NB4 (cell line): ENCODE measurements around the gene CENPX.

ENCODE experiments used
- CTCF ChIP-seq: IDR thresholded peaks from one replicate; pipeline ENCODE4 v1.5.1; 2012; ENCODE audit warnings: low read depth, low read length
- MYC ChIP-seq: IDR thresholded peaks from 2 replicates; pipeline ENCODE4 v1.6.1; 2011; ENCODE audit warnings: low read depth, low read length
- POLR2A ChIP-seq: IDR thresholded peaks from 2 replicates; pipeline ENCODE4 v1.6.1; 2011; ENCODE audit warnings: mild to moderate bottlenecking; ENCODE audit not compliant: insufficient read length; ENCODE audit errors: extremely low read depth
- TF ChIP-seq, protein P1 (sequence below): IDR thresholded peaks from 2 replicates; pipeline ENCODE4 v1.6.1; 2011; ENCODE audit warnings: low read depth, low read length

DNA sequence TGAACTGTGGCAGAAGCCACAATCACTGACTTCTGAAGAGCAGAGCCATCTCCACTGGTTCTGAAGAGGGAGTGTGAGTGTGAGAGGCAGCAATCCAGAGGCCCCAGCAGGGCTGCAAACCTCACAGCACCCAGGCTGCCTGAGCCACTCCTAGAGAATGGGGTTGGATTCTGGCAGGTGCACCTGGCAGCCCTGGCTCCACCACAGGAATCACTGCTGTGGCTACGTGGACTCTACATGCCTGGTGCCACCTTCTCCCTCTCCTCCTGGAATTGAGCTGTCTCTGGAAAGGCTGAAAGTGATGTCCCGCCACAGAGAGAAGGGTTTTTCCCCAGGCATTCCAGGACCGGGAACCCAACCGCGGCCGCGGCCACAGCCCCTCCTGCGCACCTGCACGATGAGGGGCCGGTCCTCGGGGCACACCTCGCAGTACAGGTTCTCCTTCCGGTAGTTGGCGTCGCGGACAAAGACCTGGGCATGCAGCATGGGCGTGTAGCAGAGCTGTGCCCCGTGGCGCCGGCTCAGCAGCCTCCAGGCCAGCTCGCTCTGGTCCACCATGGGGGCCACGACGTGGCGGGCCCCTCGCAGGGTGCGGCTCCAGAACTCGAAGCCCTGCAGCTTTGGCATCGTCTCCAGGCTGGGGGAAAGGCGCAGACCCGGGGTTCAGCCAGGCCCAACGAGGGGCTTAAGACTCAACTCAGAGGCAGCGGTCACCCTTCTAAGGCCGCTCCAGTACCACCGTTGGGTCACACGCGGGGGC, 41.9 kb upstream of the CENPX start:
- TF ChIP-seq POLR2A (no peak), CTCF (no peak), MYC (no peak)
- TF ChIP-seq, protein P1, sequence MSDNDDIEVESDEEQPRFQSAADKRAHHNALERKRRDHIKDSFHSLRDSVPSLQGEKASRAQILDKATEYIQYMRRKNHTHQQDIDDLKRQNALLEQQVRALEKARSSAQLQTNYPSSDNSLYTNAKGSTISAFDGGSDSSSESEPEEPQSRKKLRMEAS, result no peak
